HG03066 (cell line): ENCODE data around the gene PRKAB1.
"Not testable (repeated sequence)": the region's sequence is repeated elsewhere in the genome, so short reads cannot be mapped to it uniquely, and the experiment has no call there.

Experiments
- ATAC-seq: cut with Tn5 transposase; IDR thresholded peaks from one replicate; pipeline ENCODE4 v1.9.1; 2021; ENCODE audit warnings: low read depth; ENCODE audit not compliant: unreplicated experiment

Gene PRKAB1

GRCh38 chr12:119683413-119683812 lies 15.5 kb downstream of the PRKAB1 start:
- no peak for ATAC-seq

GRCh38 chr12:119683816-119684215 lies 15.9 kb downstream of the PRKAB1 start:
- no peak for ATAC-seq

GRCh38 chr12:119684711-119685369 lies 16.9 kb downstream of the PRKAB1 start:
- no peak for ATAC-seq

- ATAC-seq = no peak
Observed at GRCh38 chr12:119685375-119685774, 17.4 kb downstream of the PRKAB1 start.

- no peak for ATAC-seq
Observed at GRCh38 chr12:119686355-119686754, 18.4 kb downstream of the PRKAB1 start.

GRCh38 chr12:119686776-119687175 lies 18.8 kb downstream of the PRKAB1 start:
- no peak for ATAC-seq

- no peak for ATAC-seq
Observed at GRCh38 chr12:119687406-119687805, 19.5 kb downstream of the PRKAB1 start.

GRCh38 chr12:119687879-119688278 lies 19.9 kb downstream of the PRKAB1 start:
- ATAC-seq = no peak

GRCh38 chr12:119689935-119690500 lies 22.1 kb downstream of the PRKAB1 start:
- no peak for ATAC-seq

GRCh38 chr12:119691202-119691810 lies 23.4 kb downstream of the PRKAB1 start:
- ATAC-seq = no peak

- ATAC-seq = no peak
Observed at GRCh38 chr12:119692410-119692809, 24.5 kb downstream of the PRKAB1 start.

GRCh38 chr12:119692997-119693396 lies 25.1 kb downstream of the PRKAB1 start:
- no peak for ATAC-seq

- ATAC-seq = no peak
Observed at GRCh38 chr12:119693511-119693910, 25.6 kb downstream of the PRKAB1 start.

- no peak for ATAC-seq
Observed at GRCh38 chr12:119694111-119694510, 26.2 kb downstream of the PRKAB1 start.

GRCh38 chr12:119695034-119695433 lies 27.1 kb downstream of the PRKAB1 start:
- ATAC-seq = no peak

GRCh38 chr12:119696943-119697342 lies 29.0 kb downstream of the PRKAB1 start:
- ATAC-seq = no peak

- ATAC-seq = no peak
Observed at GRCh38 chr12:119699199-119699760, 31.3 kb downstream of the PRKAB1 start.

- no peak for ATAC-seq
Observed at GRCh38 chr12:119700078-119700477, 32.1 kb downstream of the PRKAB1 start.

- ATAC-seq = no peak
Observed at GRCh38 chr12:119704065-119704747, 36.3 kb downstream of the PRKAB1 start.

GRCh38 chr12:119705182-119705581 lies 37.2 kb downstream of the PRKAB1 start:
- ATAC-seq = no peak

GRCh38 chr12:119706427-119706826 lies 38.5 kb downstream of the PRKAB1 start:
- not testable (repeated sequence) for ATAC-seq
